Mesothelial cell of epicardium (in vitro differentiated cells): ENCODE data around the gene PSMA8. TPM values are rescaled to one million over a fixed set of nuclear protein-coding genes. Genes with fewer than 3 reads are reported as not detected.
"Not testable (repeated sequence)": the region's sequence is repeated elsewhere in the genome, so short reads cannot be mapped to it uniquely, and the experiment has no call there.

Experiments
- DNase-seq, 2 experiments: peaks; one replicate each; pipeline ENCODE4 v3.0.0; 2021; ENCODE audit warnings: low spot score in 2 of 2; ENCODE audit not compliant: unreplicated experiment in 2 of 2
- H3K27ac Mint-ChIP-seq: 2 replicates; pipeline ENCODE4 v1.8.0; 2021; ENCODE audit warnings: mixed read lengths
- H3K27me3 Mint-ChIP-seq: 2 replicates; pipeline ENCODE4 v1.8.0; 2021; ENCODE audit warnings: low read depth, mixed read lengths
- H3K36me3 Mint-ChIP-seq: 2 replicates; pipeline ENCODE4 v1.8.0; 2021; ENCODE audit warnings: mixed read lengths
- H3K4me1 Mint-ChIP-seq: 2 replicates; pipeline ENCODE4 v1.8.0; 2021; ENCODE audit warnings: mixed read lengths
- H3K4me3 Mint-ChIP-seq: 2 replicates; pipeline ENCODE4 v1.8.0; 2021; ENCODE audit warnings: mild to moderate bottlenecking, moderate library complexity, mixed read lengths
- H3K9me3 Mint-ChIP-seq: 2 replicates; pipeline ENCODE4 v1.8.0; 2021; ENCODE audit warnings: mixed read lengths
- CTCF ChIP-seq: fragments of 200-600 bp; sonication (generic); IDR thresholded peaks from one replicate; pipeline ENCODE4 v1.5.0; 2021; ENCODE audit warnings: antibody characterized with exemption; ENCODE audit not compliant: unreplicated experiment
- total RNA-seq: library from RNA; stranded (reverse); gene quantifications from 3 replicates; pipeline ENCODE4 v1.2.1, GENCODE V29; 2021

Gene PSMA8
- total RNA-seq, 1 donor from 2014 or later: not detected

GRCh38 chr18:26104035-26104434, 29.6 kb upstream of the PSMA8 start:
- Mint-ChIP-seq H3K4me3 (no peak overlapping the region), H3K9me3 (peaks cover 27% of the 10 kb centered on the region), H3K27ac (peak overlapping the region; percentile 51), H3K4me1 (peaks cover 18% of the 10 kb centered on the region), H3K27me3 (no peaks in the 10 kb centered on the region), H3K36me3 (peaks cover 2% of the 10 kb centered on the region)
- no peak for TF ChIP-seq CTCF
- DNase-seq: no peak

- TF ChIP-seq CTCF: no peak
- Mint-ChIP-seq H3K27ac (no peak overlapping the region), H3K27me3 (no peaks in the 10 kb centered on the region), H3K4me1 (no peaks in the 10 kb centered on the region), H3K9me3 (peaks cover 41% of the 10 kb centered on the region), H3K36me3 (no peaks in the 10 kb centered on the region), H3K4me3 (no peak overlapping the region)
- no peak for DNase-seq
Observed at GRCh38 chr18:26119246-26119645, 14.4 kb upstream of the PSMA8 start.

GRCh38 chr18:26121476-26121875, 12.2 kb upstream of the PSMA8 start:
- TF ChIP-seq CTCF: no peak
- Mint-ChIP-seq H3K4me1 (no peaks in the 10 kb centered on the region), H3K9me3 (peaks cover 36% of the 10 kb centered on the region), H3K27me3 (no peaks in the 10 kb centered on the region), H3K27ac (no peak overlapping the region), H3K4me3 (no peak overlapping the region), H3K36me3 (no peaks in the 10 kb centered on the region)
- DNase-seq: no peak

DNA sequence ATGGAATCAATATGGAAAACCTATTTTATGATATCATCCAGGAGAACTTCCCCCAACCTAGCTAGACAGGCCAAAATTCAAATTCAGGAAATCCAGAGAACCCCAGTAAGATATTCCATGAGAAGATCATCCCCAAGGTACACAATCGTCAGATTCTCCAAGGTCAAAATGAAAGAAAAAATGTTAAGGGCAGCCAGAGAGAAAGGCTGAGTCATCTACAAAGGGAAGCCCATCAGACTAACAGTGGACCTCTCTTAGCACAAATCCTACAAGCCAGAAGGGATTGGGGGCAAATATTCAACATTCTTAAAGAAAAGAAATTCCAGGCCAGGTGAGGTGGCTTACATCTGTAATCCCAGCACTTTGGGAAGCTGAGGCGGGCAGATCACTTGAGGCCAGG, 11.7 kb upstream of the PSMA8 start:
- not testable (repeated sequence) for H3K4me3 Mint-ChIP-seq

GRCh38 chr18:26127786-26128185, 5.9 kb upstream of the PSMA8 start:
- Mint-ChIP-seq H3K27ac (no peak overlapping the region), H3K36me3 (no peaks in the 10 kb centered on the region), H3K27me3 (no peaks in the 10 kb centered on the region), H3K4me3 (no peak overlapping the region), H3K4me1 (no peaks in the 10 kb centered on the region), H3K9me3 (peaks cover 19% of the 10 kb centered on the region)
- TF ChIP-seq CTCF: no peak
- no peak for DNase-seq

More for the DNA sequence above, 11.7 kb upstream of the PSMA8 start:
- not testable (repeated sequence) for DNase-seq, H3K4me1 Mint-ChIP-seq, H3K27me3 Mint-ChIP-seq, H3K36me3 Mint-ChIP-seq, H3K27ac Mint-ChIP-seq
- H3K9me3 Mint-ChIP-seq: peaks cover 37% of the 10 kb centered on the region

DNA sequence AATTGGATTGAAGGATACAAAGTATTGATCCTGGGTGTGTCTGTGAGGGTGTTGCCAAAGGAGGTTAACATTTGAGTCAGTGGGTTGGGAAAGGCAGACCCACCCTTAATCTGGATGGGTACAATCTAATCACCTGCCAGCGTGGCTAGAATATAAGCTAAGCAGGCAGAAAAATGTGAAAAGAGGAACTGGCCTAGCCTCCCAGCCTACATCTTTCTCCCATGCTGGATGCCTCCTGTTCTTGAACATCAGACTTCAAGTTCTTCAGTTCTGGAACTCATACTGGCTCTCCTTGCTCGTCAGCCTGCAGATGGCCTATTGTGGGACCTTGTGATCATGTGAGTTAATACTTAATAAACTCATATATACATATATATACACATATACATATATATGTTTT, 5.5 kb upstream of the PSMA8 start:
- not testable (repeated sequence) for H3K4me3 Mint-ChIP-seq, H3K4me1 Mint-ChIP-seq, H3K27ac Mint-ChIP-seq, H3K27me3 Mint-ChIP-seq, DNase-seq, H3K36me3 Mint-ChIP-seq
- H3K9me3 Mint-ChIP-seq: peaks cover 15% of the 10 kb centered on the region

GRCh38 chr18:26134107-26134506, 438 bp downstream of the PSMA8 start:
- TF ChIP-seq CTCF: no peak
- H3K27me3 Mint-ChIP-seq: no peaks in the 10 kb centered on the region
- DNase-seq: no peak
- H3K4me1 Mint-ChIP-seq: peaks cover 24% of the 10 kb centered on the region
- no peak overlapping the region for H3K4me3 Mint-ChIP-seq
- H3K36me3 Mint-ChIP-seq: no peaks in the 10 kb centered on the region
- no peak overlapping the region for H3K27ac Mint-ChIP-seq
- H3K9me3 Mint-ChIP-seq: no peaks in the 10 kb centered on the region
